HG02623 (cell line): Measurements from ENCODE around the gene AGO4.
"Not testable (repeated sequence)": the region's sequence is repeated elsewhere in the genome, so short reads cannot be mapped to it uniquely, and the experiment has no call there.

ENCODE experiments used
- ATAC-seq: cut with Tn5 transposase; IDR thresholded peaks from one replicate; pipeline ENCODE4 v1.9.1; 2021; ENCODE audit warnings: moderate library complexity; ENCODE audit not compliant: unreplicated experiment

Gene AGO4

DNA sequence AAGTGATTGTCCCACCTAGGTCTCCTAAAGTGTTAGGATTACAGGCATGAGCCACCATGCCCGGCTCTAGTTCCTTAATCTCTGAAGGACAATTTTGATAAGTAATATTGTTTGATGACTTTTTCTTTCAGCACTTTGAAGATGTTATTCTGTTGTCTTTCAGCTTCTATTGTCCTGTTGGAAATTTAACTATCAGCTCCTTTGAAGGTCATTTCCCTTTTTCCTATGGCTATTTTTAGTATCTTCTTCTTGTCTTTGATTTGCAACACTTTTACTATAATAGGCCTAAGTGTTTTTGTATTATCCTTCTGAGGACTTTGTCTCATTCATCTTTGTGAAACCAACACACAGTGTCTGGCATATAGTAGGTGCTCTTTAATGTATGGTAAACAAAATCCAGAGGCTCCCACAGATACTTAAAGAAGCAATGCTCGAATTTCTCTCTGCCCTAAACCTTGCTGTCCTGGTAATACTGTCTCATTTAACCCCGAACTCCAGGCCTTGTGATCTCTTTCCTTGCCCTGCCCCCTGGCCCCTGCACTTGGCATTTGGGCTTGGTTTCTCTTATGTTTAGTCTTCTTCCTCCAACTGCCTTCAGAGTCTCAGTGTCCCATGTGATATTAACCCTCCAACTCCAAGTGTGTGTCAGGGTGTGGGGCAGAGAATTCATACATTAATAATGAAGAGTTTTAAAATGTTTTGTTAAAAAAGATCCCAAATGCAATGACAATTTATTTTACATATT, 56.2 kb downstream of the AGO4 start:
- no peak for ATAC-seq

DNA sequence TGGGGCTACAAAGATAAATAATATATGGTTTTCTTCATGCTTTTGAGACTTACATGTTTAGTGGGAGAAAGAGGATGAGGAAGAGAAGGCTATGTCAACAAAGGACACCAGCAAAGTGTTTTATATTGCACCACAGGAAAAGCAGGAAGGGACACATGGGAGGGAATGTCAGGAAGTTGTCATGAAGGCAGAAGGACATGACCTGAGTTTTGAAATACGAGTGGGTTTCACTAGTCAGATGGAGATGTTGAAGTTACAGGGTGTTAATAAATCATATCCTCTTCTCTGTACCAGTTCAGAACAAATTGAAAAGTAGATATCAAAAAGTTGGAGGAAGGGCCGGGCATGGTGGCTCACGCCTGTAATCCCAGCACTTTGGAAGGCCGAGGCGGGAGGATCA, 57.0 kb downstream of the AGO4 start:
- ATAC-seq = no peak

DNA sequence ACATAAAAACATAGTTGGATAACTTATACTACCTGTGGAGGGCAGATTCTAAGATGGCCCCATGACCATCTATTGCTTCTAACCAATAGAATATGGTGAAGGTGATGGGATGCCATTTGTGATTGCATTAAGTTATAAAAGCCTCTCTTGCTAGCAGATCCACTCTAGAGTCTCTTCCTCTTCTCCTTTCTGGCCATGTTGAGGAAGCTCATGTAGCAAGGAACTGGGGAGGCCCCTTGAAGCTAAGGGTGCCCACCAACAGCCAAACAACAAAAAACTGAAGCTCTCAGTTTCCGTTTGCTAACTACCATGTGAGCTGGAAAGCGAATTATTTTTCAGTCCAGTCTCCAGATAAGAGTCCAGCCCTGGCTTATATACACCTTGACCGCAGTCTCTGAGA, 59.2 kb downstream of the AGO4 start:
- no peak for ATAC-seq

DNA sequence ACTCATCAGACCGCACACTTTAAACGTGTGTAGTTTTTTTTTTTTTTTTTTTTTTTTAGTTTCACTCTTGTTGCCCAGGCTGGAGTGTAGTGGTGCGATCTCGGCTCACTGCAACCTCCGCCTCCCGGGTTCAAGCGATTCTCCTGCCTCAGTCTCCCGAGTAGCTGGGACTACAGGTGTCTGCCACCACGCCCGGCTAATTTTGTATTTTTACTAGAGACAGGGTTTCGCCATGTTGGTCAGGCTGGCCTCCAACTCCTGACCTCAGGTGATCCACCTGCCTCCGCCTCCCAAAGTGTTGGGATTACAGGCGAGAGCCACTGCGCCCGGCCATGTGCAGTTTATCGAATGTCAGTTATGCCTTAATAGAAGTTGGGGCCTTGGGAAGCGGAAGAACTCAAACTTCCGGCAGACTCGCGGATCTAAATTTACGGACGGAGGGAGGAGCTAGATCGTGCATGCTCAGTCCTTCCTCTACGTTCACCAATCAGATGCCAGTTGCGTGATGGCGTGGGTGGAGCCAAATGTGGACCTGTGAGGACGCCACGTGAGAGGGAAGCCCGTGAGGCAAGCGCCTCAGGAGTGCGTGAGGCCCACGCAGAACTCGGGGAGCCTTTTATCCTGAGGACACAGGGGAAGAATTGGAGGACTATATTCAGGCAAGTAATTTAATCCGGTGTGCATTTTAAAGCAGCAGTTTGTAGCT, 61.6 kb downstream of the AGO4 start:
- not testable (repeated sequence) for ATAC-seq

DNA sequence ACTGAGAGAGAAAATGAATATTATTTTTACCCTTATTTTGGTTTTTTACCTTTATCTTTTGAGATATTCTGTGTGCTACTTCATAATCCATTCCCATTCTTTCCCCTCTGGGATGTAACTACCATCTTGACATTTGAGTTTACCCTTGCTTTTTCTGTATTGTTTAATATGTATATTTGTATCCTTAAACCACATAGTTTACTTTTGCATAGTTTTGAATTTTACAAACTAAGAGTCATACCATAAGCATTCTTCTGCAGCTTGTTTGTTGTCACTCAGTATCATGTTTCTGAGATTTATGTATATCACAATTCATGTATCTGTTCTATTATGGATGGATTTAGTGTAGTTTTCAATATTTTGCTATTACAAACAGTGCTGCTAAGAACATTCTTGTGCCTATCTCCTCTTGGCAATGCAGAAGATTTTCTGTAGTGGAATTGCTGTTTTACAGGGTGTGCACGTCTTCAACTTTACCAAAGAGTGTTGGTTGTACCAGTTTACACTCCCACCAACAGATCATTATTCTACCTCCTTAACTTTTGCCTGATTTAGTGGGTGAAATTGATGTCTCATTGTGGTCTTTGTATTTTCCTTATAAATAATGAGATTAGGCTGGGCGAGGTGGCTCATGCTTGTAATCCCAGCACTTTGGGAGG, 63.0 kb downstream of the AGO4 start:
- no peak for ATAC-seq

DNA sequence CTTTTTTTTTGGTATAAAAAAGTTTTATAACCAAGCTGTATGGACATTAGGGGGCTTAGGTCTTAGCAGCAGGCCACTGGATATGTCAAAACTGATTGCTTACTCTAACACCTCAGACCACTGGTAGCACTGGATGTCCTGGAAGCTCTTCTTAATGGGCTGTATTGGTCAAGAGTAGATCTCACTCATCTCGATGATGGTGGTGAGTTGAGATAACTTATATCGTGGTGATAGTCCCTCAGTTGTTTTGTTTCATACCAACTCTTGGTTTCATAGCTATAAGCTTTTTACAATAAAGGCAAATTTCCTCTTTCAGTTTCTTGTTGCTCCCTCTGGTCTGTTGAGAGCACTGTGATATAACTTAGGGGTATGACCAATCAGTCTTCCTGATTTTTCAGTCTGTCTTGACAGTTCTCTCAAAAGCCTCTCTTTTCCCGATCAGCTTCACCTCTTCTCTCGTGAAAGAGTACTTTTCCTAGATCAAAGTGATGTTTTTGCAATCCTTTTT, 65.5 kb downstream of the AGO4 start:
- ATAC-seq = no peak

DNA sequence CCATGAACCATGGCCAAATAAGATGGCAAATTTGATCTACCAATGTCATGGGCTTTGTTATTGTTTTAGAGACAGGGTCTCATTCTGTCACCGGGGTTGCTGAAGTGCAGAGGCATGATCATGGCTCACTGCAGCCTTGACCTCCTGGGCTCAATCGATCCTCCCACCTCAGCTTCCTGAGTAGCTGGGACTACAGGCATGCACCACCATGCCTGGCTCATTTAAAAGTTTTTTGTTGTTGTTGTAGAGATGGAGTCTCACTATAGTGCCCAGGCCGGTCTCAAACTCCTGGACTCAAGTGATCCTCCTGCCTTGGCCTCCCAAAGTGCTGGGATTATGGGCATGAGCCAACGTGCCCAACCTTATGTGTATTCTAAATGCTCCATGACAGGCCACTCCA, 66.3 kb downstream of the AGO4 start:
- not testable (repeated sequence) for ATAC-seq

DNA sequence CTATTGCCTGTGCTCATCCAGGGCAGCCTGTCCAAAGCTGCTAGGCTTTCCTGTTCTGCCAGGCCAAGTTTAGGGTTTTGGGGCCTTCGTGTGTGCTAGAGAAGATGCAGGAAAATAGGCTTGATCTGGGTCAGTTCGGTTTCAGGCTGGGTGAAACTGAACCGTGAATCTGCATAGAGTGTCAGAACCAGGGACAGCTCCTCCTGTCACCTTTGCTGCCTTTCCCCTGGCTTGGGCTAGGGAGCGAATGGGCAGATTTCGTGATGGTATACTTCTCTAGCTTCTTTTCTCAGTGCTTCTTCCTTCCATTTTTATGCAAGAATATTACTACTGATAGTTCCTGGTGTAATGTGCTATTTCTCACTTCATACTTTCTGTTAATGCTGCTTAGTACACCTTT, 69.2 kb downstream of the AGO4 start:
- no peak for ATAC-seq

DNA sequence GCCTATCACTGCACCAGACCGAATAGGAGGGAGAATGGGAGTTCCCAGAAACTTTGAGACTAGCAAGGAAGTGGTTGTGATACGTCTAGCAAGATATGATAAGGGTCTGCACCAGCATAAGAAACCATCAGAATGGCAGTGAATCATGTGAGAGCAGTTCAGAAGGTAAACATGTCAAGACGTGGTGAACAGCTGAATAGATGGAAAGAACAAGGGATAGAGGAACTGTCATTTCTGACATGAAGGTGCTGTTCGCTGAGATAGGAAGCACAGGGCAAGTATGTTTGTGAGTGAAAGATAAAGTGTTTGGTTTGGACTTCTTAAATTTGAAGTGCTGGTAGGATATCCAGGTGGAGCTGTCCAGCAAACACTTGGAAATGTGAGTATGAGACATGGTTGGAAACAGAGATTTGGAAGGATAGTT, 74.0 kb downstream of the AGO4 start:
- no peak for ATAC-seq

DNA sequence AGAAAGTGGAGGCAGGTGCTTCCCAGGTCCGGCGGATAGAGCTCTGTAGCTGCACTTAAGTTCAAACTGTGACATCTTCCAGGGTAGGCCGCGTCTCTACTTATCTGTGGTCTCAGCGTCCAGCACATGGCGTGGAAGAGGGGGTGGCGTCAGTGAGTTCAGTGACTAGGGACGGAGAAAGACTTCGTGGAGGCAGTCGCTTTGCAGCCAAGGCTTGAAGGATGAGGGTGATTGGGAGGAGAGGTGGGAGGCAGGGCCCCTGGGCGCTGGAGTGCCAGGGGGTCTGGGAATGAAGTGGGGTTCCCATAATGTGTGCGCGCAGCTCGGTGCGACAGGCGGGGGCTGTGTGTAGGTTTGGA, 74.7 kb downstream of the AGO4 start:
- ATAC-seq = no peak

DNA sequence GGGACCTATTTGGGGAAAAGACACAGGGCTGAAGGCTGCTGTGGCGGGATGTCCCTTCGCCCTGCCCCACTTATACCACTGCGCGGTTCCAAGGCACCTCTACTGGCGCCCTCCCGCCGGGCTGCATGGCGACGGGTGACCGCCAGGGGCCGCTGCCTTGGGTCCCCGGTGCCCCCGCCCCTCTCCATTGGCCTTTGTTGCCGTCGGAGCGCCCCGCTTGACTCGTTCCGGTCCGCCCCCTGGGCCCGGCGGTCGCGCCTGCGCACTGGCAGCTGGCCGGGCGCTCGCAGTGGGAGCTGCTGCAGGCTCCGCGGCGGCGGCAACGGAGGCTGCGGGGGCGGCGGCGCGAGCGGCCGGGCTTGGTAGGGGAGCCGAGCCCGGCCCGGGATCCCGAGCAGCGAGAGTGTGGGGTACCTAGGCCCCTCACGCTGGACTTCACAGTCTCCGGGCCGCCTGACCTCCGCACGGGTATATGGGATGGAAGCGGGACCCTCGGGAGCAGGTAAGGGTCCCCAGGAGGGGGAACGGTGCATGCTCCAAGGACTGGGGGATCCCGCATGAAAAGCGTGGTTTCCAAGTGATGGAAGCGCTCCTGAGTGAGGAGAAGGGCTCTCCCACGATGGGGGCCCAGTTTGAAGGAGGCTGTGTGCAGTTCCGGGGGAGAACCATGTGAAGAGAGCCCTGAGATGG, 75.3 kb downstream of the AGO4 start, which contains the start of gene AGO1:
Gene AGO1 (plus strand): TSS at position 265 of the 690 bp plus-strand sequence. CDS start 213 bp downstream, at position 478.
- ATAC-seq = peak; percentile 84

DNA sequence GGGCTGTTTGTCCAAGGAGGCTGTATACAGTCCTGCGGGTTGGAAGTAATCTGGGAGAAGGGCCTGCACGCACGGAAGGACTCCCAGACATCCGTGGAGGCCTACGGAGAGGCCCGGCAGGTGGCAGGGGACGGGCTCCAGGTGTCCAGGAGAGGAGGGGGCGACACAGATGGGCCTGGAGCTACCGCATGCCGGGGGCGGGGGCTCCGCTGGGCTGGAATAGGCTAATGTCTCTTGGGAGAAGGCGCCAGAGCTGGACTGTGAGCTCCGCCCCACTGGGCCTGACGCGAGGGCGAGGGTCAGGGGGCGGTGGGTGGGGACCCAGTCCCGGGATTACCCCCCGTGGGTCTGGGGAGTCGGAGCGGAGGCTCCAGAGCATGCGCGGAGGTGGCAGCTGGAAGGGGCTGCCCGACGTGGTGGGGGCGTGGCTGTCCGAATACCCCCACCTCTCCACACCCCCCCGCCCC, 75.9 kb downstream of the AGO4 start:
- ATAC-seq = no peak

DNA sequence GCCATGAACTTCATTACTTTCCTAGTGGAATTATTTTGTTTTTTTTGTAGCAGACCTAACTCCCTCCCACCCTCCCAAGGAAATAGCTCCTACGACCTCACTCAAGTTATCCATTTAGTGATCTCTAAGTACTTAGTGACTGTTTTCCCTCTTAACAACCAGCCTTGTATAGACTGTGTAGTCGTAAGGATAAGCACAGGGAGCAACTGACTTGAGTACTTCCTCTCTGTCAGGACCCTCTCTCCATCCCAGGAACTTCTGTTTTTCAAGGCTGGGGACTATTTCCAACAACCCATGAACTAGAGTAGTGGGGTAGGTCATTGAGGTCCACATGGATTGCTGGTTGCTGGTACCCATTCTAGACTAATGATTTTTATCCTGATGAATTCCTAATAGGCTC, 77.1 kb downstream of the AGO4 start:
- ATAC-seq = no peak

DNA sequence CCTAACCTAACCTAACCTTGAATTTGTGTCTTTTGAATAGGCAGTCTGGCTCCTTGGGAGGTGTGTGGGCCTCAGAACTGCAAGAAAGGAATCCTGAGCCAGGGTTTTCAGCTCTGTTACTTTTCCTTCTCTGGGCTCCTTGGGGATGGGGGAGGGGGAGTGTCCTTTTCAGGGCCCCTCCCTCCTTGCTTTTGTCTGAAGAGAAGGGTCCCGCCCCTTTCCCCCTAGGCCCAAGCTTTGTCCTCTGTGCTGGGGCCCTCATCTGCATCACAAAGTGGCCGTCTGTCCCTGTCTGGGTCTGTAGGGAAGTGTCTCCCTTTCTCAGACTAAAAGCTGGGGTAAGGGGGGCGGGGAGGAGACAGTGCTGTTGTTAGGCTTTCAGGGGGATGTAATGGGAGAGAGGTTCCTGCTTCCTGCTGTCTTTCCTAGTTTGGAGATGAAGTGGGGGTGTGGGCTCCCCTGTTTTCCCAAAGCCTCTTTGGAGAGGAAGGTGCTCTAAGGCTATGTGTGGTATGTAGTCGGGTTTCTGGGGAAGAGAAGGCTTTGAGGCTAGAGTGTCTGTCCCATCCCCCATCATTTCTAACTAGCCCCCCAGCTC, 78.2 kb downstream of the AGO4 start:
- ATAC-seq = no peak

DNA sequence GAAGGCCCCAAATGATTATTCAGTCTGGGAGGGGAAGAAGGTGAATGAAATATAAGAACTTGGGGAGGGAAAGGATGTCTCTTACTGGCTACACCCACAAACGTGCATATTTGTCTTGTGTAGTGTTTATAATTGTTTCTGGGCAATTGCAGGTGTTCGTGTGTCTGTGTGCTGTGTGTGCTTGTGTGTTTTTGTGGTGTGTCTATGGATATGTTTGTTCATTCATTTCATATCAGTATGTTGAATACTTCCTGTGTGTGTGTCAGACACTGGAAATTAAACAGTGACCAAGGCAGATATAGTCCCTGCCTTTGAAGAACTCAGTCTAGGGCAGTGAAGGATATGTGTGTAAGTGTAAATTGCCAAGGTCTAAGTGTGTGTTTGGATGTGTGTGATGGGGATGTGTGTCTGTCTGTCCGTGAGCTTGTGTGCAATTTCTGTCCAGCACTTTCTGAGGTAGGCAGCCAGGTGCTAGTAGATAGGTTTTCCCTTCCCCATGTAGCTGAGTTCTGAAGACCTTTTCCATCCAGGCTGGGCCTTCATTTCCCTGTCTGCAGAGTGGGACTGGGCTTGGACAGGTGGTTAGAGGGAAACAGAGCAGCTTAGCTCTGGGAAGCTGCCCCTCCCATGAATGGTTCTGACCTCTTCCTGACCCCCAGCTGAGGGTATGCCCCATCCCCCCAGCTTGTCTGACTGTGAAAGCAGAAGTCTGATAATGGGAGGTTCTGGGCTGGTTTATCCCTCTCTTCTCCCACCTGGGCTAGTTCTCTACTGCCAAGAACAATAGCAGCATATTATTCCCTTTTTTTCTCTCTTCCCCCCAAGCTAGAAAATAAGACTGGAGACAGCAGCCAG, 79.0 kb downstream of the AGO4 start:
- no peak for ATAC-seq

DNA sequence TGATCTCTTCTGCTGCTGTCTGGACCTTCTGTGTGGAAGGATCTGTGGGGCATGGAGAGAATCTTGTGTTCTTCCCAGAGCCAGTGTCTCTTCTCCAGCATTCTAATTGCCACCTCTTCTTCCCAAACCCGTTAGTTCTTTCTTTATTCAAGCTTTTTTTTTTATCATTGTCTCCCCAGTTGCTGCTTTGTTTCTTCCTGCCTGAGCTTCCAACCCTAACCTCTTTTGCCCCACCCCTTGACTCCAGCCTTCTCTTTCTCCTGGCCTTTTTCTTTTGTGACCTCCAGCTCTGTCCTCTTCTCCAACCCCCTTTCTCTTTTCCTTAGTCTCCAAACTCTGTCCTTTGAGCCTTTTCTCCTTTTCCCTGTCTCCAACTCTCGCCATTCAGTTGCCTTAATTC, 79.7 kb downstream of the AGO4 start:
- no peak for ATAC-seq

DNA sequence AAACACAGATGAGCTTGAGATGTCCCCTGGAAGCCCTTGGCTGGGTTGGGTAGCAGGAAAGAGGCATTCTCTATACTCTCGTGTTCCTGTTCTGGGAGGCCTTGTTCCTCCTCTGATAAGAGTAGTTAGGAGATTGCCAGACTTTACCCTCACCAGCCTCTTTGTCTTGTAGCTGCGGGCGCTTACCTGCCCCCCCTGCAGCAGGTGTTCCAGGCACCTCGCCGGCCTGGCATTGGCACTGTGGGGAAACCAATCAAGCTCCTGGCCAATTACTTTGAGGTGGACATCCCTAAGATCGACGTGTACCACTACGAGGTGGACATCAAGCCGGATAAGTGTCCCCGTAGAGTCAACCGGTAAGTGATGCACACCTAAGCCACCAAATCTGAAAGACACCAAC, 80.4 kb downstream of the AGO4 start:
- ATAC-seq = no peak

DNA sequence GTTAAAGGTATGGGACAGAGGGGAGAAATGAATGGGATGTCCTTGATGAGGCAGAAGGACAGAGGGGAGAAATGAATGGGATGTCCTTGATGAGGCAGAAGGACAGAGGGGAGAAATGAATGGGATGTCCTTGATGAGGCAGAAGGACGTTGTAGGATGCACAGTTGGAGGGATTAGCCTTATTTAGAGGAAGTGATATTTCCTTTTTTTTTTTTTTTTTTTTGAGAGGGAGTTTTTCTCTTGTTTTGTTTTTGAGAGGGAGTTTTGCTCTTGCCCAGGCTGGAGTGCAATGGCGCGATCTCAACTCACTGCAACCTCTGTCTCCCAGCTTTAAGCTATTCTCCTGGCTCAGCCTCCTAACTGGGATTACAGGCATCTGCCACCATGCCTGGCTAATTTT, 81.2 kb downstream of the AGO4 start:
- ATAC-seq = not testable (repeated sequence)

DNA sequence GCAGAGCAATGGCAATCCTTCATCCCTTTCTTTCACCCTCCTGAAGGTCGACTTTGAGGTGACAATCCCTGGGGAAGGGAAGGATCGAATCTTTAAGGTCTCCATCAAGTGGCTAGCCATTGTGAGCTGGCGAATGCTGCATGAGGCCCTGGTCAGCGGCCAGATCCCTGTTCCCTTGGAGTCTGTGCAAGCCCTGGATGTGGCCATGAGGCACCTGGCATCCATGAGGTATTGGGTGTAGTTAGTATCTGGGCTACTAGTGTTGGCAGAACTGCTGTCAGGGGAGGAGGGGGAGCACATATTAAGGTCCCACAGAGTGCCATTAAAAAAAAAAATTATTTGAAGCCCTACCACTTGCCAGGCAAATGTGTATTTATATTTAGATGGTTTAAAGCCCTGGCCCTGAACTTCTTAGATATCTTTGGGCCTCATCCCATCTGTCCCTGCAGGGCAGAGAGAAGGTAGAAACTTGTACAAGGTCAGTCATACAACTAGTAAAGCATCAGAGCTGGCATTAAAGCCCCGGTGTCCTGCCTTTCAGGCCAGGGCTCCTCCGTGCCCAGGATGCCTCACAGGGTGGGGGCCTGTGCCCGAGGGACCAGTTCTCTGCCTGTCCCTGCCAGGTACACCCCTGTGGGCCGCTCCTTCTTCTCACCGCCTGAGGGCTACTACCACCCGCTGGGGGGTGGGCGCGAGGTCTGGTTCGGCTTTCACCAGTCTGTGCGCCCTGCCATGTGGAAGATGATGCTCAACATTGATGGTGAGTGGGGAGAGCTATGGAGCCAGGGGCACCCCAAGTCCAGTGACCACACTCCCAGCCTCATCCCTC, 85.4 kb downstream of the AGO4 start:
- ATAC-seq = no peak
